Activated CD8-positive, alpha-beta memory T cell treated with anti-CD3 and anti-CD28 coated beads for 4 hours (primary cell): ENCODE measurements around the gene CD9.

Experiments
- DNase-seq, 2 donors: peaks; one replicate each; pipeline ENCODE4 v3.0.0-alpha.2; 2020; ENCODE audit warnings: low read depth in 2 of 2

The CD9 gene

GRCh38 chr12:6275928-6276887 lies 76.0 kb downstream of the CD9 start:
- DNase-seq: no peak

- no peak for DNase-seq
These were observed 76.9 kb downstream of the CD9 start for GRCh38 chr12:6276956-6277620.

GRCh38 chr12:6277982-6278438 lies 77.8 kb downstream of the CD9 start:
- DNase-seq: peak in 1 of 2 donors; percentile 6

GRCh38 chr12:6278439-6279255 lies 78.4 kb downstream of the CD9 start:
- peak; percentile 55 to 71 for DNase-seq

GRCh38 chr12:6279256-6279628 lies 79.0 kb downstream of the CD9 start:
- DNase-seq: no peak

GRCh38 chr12:6279631-6280030 lies 79.4 kb downstream of the CD9 start:
- no peak for DNase-seq

GRCh38 chr12:6280053-6280469 lies 79.9 kb downstream of the CD9 start:
- DNase-seq: no peak

GRCh38 chr12:6280672-6281071 lies 80.5 kb downstream of the CD9 start:
- no peak for DNase-seq

- no peak for DNase-seq
These were observed 81.0 kb downstream of the CD9 start for GRCh38 chr12:6281081-6281809.

GRCh38 chr12:6282453-6282840 lies 82.2 kb downstream of the CD9 start:
- no peak for DNase-seq

- no peak for DNase-seq
These were observed 84.1 kb downstream of the CD9 start for GRCh38 chr12:6284273-6284672.

GRCh38 chr12:6285063-6285477 lies 84.9 kb downstream of the CD9 start:
- peak; percentile 10 to 36 for DNase-seq

- no peak for DNase-seq
These were observed 85.5 kb downstream of the CD9 start for GRCh38 chr12:6285532-6286306.
